ENCODE measurements around the gene TICRR.

Gene TICRR

GRCh38 chr15:89627256-89627970 lies 52.1 kb downstream of the TICRR start:
- DNase-seq (ENCODE audit: low read depth in 2 of 2, low spot score in 1 of 2): no peak

DNA sequence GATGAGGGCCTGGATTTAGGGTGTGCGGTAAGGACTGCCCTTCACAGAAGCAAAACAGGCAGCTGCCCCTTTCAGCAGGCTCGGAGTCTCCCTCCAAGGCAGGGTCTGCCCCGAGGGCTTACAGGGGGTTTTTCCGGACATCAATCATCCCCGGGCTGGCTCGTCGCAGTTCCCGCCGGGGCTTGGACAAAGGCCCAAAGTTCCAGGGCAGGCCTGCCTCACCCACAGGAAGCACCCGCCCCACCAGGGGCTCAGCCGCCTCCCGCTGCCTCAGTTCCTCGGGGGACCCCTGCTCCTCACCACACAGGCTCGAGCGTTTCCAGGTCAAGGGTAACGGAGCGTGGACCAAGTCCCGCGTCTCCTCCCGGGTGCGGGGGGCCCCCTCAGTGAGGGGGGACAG lies 53.0 kb downstream of the TICRR start:
- DNase-seq (ENCODE audit: low read depth in 2 of 2, low spot score in 1 of 2): no peak

DNA sequence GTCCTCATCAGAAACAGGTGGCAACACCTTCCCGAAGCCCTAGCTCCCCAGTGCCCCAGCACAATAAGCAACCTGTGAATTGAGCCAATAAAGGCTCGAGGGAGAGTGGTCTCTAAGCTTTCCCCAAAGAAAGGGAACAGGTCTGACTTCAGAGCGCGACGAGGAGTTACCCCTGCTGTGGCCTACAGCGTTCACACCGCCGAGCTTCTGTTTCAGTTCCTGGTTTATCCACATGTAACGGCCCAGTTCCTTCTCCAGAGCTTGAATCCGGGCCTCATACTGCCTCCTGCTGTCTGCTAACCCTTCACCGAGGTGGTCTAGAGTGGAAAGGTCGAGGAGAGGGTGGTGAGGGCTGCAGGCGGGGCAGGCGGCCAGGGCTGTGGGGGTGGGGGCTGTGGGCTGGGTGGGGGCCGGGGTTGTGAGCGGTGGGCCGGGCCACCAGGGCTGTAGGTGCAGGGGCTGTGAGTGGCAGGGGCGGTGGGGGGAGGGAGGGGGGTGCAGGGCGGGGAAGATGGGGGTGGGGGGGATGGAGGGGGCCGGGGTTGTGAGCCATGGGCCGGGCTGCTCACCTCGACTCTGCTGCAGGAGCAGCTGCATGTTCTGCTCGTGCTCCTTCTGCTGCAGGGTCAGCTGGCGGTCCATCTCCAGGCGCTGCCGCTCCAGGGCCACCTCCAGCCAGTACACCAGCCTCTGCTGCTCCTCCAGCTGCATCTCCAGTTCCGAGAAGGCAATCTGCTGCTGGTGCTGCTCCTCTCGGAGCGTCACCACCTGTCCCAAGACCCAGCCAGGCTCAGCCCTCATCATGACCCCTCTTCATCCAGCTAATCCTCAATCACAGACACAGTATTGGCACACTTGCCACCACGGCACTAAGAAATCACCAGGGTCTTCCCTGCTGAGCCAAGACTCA lies 53.8 kb downstream of the TICRR start:
- DNase-seq (ENCODE audit: low read depth in 2 of 2, low spot score in 1 of 2): no peak

- no peak for DNase-seq (ENCODE audit: low read depth in 2 of 2, low spot score in 1 of 2)
These were observed 54.6 kb downstream of the TICRR start for GRCh38 chr15:89629829-89630228.

- DNase-seq (ENCODE audit: low read depth in 2 of 2, low spot score in 1 of 2): no peak
These were observed 55.0 kb downstream of the TICRR start for GRCh38 chr15:89630260-89630659.

DNA sequence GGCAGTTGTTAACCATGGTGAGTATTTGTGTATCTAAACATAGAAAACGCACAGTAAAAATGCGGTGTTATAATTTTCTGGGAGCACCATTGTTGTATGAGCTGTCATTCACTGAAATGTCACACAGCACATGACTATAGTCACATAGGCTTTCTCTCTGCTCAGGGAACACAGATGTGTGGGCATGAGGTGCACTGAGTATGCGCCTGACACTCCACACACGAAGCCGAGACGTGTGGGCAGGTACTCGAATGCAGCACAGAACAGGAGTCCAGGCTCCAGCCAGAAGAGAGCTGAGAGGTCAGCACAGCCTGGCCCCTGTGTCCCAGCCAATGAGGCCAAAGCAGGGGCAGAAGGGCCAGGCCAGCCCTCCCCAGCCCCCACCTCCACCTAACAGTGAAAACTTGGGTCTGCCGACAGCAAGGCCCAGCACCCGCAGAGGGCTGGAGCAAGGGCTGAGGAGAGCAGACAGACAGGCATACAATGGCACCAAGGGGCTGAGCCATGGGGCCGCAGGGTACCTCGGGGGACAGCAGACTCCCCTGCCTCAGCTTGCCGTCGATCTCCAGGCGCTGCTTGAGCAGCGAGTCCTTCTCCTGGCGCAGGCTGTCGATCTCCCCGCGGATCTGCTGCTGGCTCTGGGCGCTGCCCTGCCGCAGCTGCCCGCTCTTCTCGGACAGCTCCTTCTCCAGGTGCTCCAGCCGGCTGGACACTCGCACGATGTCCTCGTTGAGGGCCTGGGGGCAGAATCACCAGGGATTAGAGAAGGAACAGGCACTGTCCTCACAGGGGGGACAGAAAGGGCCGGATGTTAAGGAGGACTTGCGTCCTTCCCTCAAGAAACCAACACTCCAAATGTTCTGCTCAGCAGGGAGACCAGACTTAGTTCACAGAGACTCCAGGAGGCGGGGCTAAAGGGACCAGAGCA lies 56.0 kb downstream of the TICRR start:
- DNase-seq (ENCODE audit: low read depth in 2 of 2, low spot score in 1 of 2): no peak

DNA sequence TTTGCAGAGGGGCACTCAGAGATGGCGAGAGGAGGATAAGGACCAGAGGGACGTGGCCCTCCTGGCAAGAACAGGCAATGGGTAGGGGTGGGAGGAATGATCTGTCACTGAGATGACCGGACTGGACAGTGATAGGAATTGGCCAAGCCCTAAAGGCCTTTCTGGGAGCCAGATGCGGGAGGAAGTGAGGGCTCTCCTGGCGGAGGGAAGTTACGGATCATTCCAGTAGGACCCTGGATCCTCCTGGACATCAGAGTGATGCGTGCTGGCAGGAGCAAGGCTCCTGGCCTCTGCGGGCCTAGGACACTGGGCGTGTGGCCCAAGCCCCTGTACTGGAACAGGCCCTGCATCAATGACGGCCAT lies 56.6 kb downstream of the TICRR start:
- DNase-seq (ENCODE audit: low read depth in 2 of 2, low spot score in 1 of 2): no peak

DNA sequence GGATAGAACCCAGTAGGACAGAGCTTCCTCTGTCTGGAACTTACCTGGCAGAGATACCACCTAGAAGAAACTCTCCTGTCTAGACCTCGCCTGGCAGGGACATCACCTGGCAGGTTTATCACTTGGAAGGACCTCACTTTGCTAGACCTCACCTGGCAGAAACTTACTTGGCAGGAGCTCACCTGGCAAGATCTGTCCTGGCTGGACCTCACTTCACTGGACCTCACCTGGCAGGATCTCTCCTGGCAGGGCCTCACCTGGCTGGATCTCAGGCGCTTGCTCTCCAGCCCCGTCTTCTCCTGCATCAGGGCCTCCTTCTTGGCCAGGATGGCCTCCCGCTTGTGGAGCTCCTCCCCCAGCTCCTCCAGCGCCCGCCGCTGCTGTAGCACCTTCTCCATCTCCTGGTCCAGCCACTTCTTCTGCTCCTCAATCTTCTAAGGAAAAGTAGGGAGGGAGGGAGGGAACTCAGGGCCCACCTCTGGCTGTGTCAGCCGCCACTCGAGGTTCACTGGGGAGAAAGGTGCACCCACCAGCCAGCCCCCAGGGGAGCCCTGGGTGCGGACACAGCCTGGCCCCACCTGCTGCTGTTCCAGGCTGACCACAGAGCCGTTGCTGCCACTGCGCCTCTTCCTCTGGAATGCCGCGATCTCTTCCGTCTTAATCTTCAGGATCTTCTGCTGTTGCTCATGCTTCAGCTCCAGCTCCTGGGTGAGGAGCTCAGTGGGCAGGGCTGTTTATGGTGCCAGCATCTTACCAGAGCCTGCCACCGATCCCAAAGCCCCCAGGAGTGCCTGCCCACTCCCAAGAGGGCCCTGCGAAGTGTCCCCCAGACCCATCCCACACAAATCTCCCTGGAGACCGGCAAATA lies 57.5 kb downstream of the TICRR start:
- no peak for DNase-seq (ENCODE audit: low read depth in 2 of 2, low spot score in 1 of 2)

GRCh38 chr15:89633585-89633984 lies 58.3 kb downstream of the TICRR start:
- no peak for DNase-seq (ENCODE audit: low read depth in 2 of 2, low spot score in 1 of 2)

- DNase-seq (ENCODE audit: low read depth in 2 of 2, low spot score in 1 of 2): no peak
These were observed 65.0 kb downstream of the TICRR start for GRCh38 chr15:89640245-89640644.

- no peak for DNase-seq (ENCODE audit: low read depth in 2 of 2, low spot score in 1 of 2)
These were observed 65.8 kb downstream of the TICRR start for GRCh38 chr15:89641053-89641452.

GRCh38 chr15:89642106-89642505 lies 66.8 kb downstream of the TICRR start:
- no peak for DNase-seq (ENCODE audit: low read depth in 2 of 2, low spot score in 1 of 2)

GRCh38 chr15:89645680-89646079 lies 70.4 kb downstream of the TICRR start:
- DNase-seq (ENCODE audit: low read depth in 2 of 2, low spot score in 1 of 2): no peak

GRCh38 chr15:89646416-89647141 lies 71.3 kb downstream of the TICRR start:
- DNase-seq (ENCODE audit: low read depth in 2 of 2, low spot score in 1 of 2): no peak

GRCh38 chr15:89647191-89647851 lies 72.1 kb downstream of the TICRR start:
- DNase-seq (ENCODE audit: low read depth in 2 of 2, low spot score in 1 of 2): peak; percentile 11 to 33

DNA sequence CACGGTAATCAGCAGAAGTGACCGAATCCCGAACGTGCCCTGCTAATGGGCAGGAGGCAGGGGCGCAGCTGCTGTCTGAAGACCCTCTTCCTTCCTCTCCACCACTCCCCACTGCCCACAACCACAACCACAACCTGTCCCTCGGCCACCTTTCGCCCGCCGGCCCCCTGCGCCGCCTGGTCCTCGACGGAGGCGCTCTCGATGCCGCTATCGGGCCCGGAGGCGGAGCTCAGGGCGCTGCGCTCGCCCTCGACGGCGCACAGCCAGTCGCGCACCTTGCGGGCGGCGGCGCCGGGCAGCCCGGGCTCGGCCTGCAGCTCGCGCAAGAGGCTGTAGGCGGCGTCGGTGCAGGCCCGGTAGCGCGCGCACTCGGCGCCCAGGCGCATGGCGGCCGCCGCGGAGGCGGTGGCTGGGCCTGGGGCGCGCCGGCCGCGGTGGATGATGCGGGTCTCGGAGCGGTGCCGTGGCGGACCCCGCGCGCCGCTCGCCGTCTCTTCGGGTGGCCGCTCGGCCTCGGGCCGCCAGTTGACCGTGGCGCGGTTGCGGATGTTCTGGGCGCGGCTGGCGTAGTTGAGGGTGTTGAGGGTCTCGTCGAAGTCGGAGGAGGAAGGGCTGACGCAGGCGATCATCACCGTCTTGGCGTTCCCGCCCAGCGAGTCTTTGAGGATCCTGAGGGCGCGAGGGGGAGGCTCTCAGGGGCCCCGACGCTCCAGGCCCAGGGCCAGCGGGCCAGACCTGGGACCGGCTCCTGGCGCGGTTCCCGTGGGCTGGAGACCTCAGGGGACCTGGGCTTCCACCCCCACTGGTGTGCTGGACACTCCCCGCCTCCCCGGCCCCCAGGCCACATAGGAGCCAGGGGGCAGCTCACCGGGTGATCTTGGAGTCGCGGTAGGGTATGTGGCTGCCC lies 73.1 kb downstream of the TICRR start:
- no peak for DNase-seq (ENCODE audit: low read depth in 2 of 2, low spot score in 1 of 2)

GRCh38 chr15:89649013-89649625 lies 73.8 kb downstream of the TICRR start:
- DNase-seq (ENCODE audit: low read depth in 2 of 2, low spot score in 1 of 2): no peak

- DNase-seq (ENCODE audit: low read depth in 2 of 2, low spot score in 1 of 2): no peak
These were observed 74.4 kb downstream of the TICRR start for GRCh38 chr15:89649716-89650115.

All from stimulated activated CD8-positive, alpha-beta memory T cell treated with anti-CD3 and anti-CD28 coated beads, Interleukin-4, amount 100 ng/mL, for 4 hours (primary cell).